Measurements from ENCODE around the gene MGST3. TPM values are rescaled to one million over a fixed set of nuclear protein-coding genes. Genes with fewer than 3 reads are reported as not detected.

MGST3 gene
- total and polyA plus RNA-seq, 2 experiments from 2014 or later: 84.5 to 262 TPM

- TF ChIP-seq ZNF462 (CRISPR knock-in tag; IDR thresholded peaks at IDR 0.05) (no peak), EZH2 (IDR thresholded peaks at IDR 0.05; ENCODE audit: low read depth, unreplicated experiment) (no peak), ZNF331 (CRISPR knock-in tag; IDR thresholded peaks at IDR 0.05; ENCODE audit: low read depth) (no peak), POLR2AphosphoS5 (IDR thresholded peaks at IDR 0.05; ENCODE audit: low read depth) (peak; percentile 53), ZNF114 (CRISPR knock-in tag; IDR thresholded peaks at IDR 0.05) (no peak)
Observed at GRCh38 chr1:165597883-165598675, 33.0 kb upstream of the MGST3 start (continued).

- H3K9me3 Mint-ChIP-seq: no peaks in the 10 kb centered on the region
- H3K27ac ChIP-seq (ENCODE audit: low read depth): peak overlapping the region; percentile 81
- TF ChIP-seq POLR2AphosphoS5 (IDR thresholded peaks at IDR 0.05; ENCODE audit: low read depth) (no peak), ZNF462 (CRISPR knock-in tag; IDR thresholded peaks at IDR 0.05) (no peak), ETS1 (IDR thresholded peaks at IDR 0.05) (no peak), NANOG (IDR thresholded peaks at IDR 0.05; ENCODE audit: borderline replicate concordance) (no peak), ZNF114 (CRISPR knock-in tag; IDR thresholded peaks at IDR 0.05) (no peak)
Observed at GRCh38 chr1:165598676-165599059, 32.4 kb upstream of the MGST3 start.

More at GRCh38 chr1:165598676-165599059, 32.4 kb upstream of the MGST3 start:
- no peaks in the 10 kb centered on the region for H3K27me3 Mint-ChIP-seq (ENCODE audit: insufficient read depth, low read depth, poor library complexity)
- peaks cover 21% of the 10 kb centered on the region for H3K4me1 Mint-ChIP-seq
- Histone ChIP-seq H3K4me1 (ENCODE audit: insufficient read depth) (peaks cover 11% of the 10 kb centered on the region; the same call in 1 of the 2 replicates), H3K79me2 (replicated peaks; ENCODE audit: insufficient read depth) (no peaks in the 10 kb centered on the region), H4K20me1 (replicated peaks; ENCODE audit: insufficient read depth) (no peaks in the 10 kb centered on the region), H2AFZ (peak overlapping the region; percentile 70; the same call in 1 of the 2 replicates), H3K27me3 (ENCODE audit: insufficient read depth) (no peaks in the 10 kb centered on the region), H3K4me2 (peak overlapping the region; percentile 87), H3K4me3 (peak overlapping the region; percentile 76), H3K9me2 (ENCODE audit: insufficient read depth) (no peaks in the 10 kb centered on the region), H3K36me3 (ENCODE audit: insufficient read depth) (no peaks in the 10 kb centered on the region), H3F3A (replicated peaks; ENCODE audit: low read depth) (no peaks in the 10 kb centered on the region)
- DNase-seq (ENCODE audit: low spot score) (peak; percentile 36), ATAC-seq (peak; percentile 26)
- H3K27ac Mint-ChIP-seq: peak overlapping the region; percentile 88
- H3K36me3 Mint-ChIP-seq (ENCODE audit: low read depth): no peaks in the 10 kb centered on the region
- peak overlapping the region; percentile 96 for H3K4me3 Mint-ChIP-seq
